ENCODE results near the gene EHMT2. TPM values are rescaled to one million over a fixed set of nuclear protein-coding genes. Genes with fewer than 3 reads are reported as not detected.
A peak's percentile ranks its signal among the peaks of the same experiment; 100 is the strongest.

EHMT2 gene
- total RNA-seq = 34.0 and 40.5 TPM in 2 replicates

GRCh38 chr6:31897612-31898382 is at the start of gene EHMT2:
Gene EHMT2, minus strand, starts transcription at chr6:31897698. Its CDS starts 21 bp downstream, at chr6:31897677.

GRCh38 chr6:31945507-31946369 is 48.2 kb upstream of the EHMT2 start, which contains the start of gene CFB:
Gene CFB, plus strand, starts transcription at chr6:31946095. Its CDS starts 127 bp downstream, at chr6:31946222.

GRCh38 chr6:31927242-31927862 is 29.9 kb upstream of the EHMT2 start, which contains the start of gene C2:
Gene C2, plus strand, starts transcription at chr6:31927717. Its CDS starts 36 bp downstream, at chr6:31927753.

GRCh38 chr6:31901953-31902643 is 4.6 kb upstream of the EHMT2 start, which contains the start of gene ZBTB12:
Gene ZBTB12, minus strand, starts transcription at chr6:31902086. Its CDS starts 781 bp downstream, at chr6:31901305.

GRCh38 chr6:31878726-31879125 is 18.8 kb downstream of the EHMT2 start, which contains the start of gene SLC44A4:
Gene SLC44A4, minus strand, starts transcription at chr6:31878997. Its CDS starts 17 bp downstream, at chr6:31878980.

GRCh38 chr6:31862344-31863235 is 34.9 kb downstream of the EHMT2 start, which contains the start of gene NEU1:
Gene NEU1, minus strand, starts transcription at chr6:31862821. Its CDS starts 45 bp downstream, at chr6:31862776.

Small RNA genes lying within 50 kb of the gene (small RNA-seq; reads per million reads assigned to genes)
- not detected for gene AL645922.1
- 32.4 reads per million, percentile 97 among the genes with 10 or more reads in this experiment for gene SNORD48
- gene SNORD52 = not detected

Other genes starting within 250 kb of the EHMT2 start
- 149 and 209 TPM in 2 replicates for gene BAG6, start 245.0 kb downstream of the EHMT2 start, total RNA-seq
- 0.29 TPM in 1 of 2 replicates, not detected in the other for gene APOM, start 241.8 kb downstream of the EHMT2 start, total RNA-seq
- 11.8 and 12.0 TPM in 2 replicates for gene C6orf47, start 236.9 kb downstream of the EHMT2 start, total RNA-seq
- gene GPANK1, start 232.7 kb downstream of the EHMT2 start, total RNA-seq = 11.8 and 15.4 TPM in 2 replicates
- gene CSNK2B, start 231.6 kb downstream of the EHMT2 start, total RNA-seq = 178 and 196 TPM in 2 replicates
- gene LY6G5B, start 227.7 kb downstream of the EHMT2 start, total RNA-seq = 5.7 and 7.2 TPM in 2 replicates
- 1.3 and 1.6 TPM in 2 replicates for gene LY6G5C, start 216.6 kb downstream of the EHMT2 start, total RNA-seq
- 26.7 and 30.5 TPM in 2 replicates for gene ABHD16A, start 194.4 kb downstream of the EHMT2 start, total RNA-seq
- gene LY6G6F, start 190.8 kb downstream of the EHMT2 start, total RNA-seq = not detected in 2 replicates
- gene LY6G6D, start 182.3 kb downstream of the EHMT2 start, total RNA-seq = not detected in 2 replicates
- not detected in 2 replicates for gene LY6G6C, start 176.0 kb downstream of the EHMT2 start, total RNA-seq
- gene MPIG6B, start 174.3 kb downstream of the EHMT2 start, total RNA-seq = not detected in 2 replicates
- 35.2 and 44.4 TPM in 2 replicates for gene DDAH2, start 168.4 kb downstream of the EHMT2 start, total RNA-seq
- 650 and 798 TPM in 2 replicates for gene CLIC1, start 161.2 kb downstream of the EHMT2 start, total RNA-seq
- 18.6 and 30.9 TPM in 2 replicates for gene MSH5, start 157.7 kb downstream of the EHMT2 start, total RNA-seq
- 0.66 and 1.6 TPM in 2 replicates for gene SAPCD1, start 135.0 kb downstream of the EHMT2 start, total RNA-seq
- gene VWA7, start 120.4 kb downstream of the EHMT2 start, total RNA-seq = 0.27 and 0.29 TPM in 2 replicates
- 80.2 and 96.9 TPM in 2 replicates for gene VARS1, start 101.9 kb downstream of the EHMT2 start, total RNA-seq
- 51.3 and 55.1 TPM in 2 replicates for gene LSM2, start 90.7 kb downstream of the EHMT2 start, total RNA-seq
- gene HSPA1L, start 82.4 kb downstream of the EHMT2 start, total RNA-seq = 0.40 and 0.57 TPM in 2 replicates
- gene HSPA1A, start 82.2 kb downstream of the EHMT2 start, total RNA-seq = 35.1 and 75.0 TPM in 2 replicates
- 26.1 and 97.3 TPM in 2 replicates for gene HSPA1B, start 70.0 kb downstream of the EHMT2 start, total RNA-seq
- gene NEU1, start 34.9 kb downstream of the EHMT2 start, total RNA-seq = 43.5 and 45.3 TPM in 2 replicates
- 0.13 and 0.65 TPM in 2 replicates for gene SLC44A4, start 18.7 kb downstream of the EHMT2 start, total RNA-seq
- gene ZBTB12, start 4.4 kb upstream of the EHMT2 start, total RNA-seq = 1.1 and 1.3 TPM in 2 replicates
- gene C2, start 30.0 kb upstream of the EHMT2 start, total RNA-seq = not detected in 2 replicates
- 1.3 TPM in 2 replicates for gene CFB, start 48.4 kb upstream of the EHMT2 start, total RNA-seq
- 99.7 and 101 TPM in 2 replicates for gene NELFE, start 61.3 kb upstream of the EHMT2 start, total RNA-seq
- gene SKIC2, start 61.5 kb upstream of the EHMT2 start, total RNA-seq = 38.3 and 43.7 TPM in 2 replicates
- gene DXO, start 74.4 kb upstream of the EHMT2 start, total RNA-seq = 13.2 and 14.2 TPM in 2 replicates
- 0.86 and 1.6 TPM in 2 replicates for gene C4A, start 84.4 kb upstream of the EHMT2 start, total RNA-seq
- 0.43 and 1.9 TPM in 2 replicates for gene C4B, start 117.1 kb upstream of the EHMT2 start, total RNA-seq
- not detected in 2 replicates for gene CYP21A2, start 140.7 kb upstream of the EHMT2 start, total RNA-seq
- 0.13 and 2.1 TPM in 2 replicates for gene TNXB, start 211.6 kb upstream of the EHMT2 start, total RNA-seq
- gene ATF6B, start 230.5 kb upstream of the EHMT2 start, total RNA-seq = 33.1 and 38.4 TPM in 2 replicates
- gene FKBPL, start 232.6 kb upstream of the EHMT2 start, total RNA-seq = 5.2 and 6.7 TPM in 2 replicates

All from thoracic aorta endothelial cell (primary cell).